ENCODE results near the gene LRCOL1.

Gene LRCOL1

GRCh38 chr12:132637811-132638210 is 27.4 kb upstream of the LRCOL1 start:
- no peak for DNase-seq (ENCODE audit: low read depth in 2 of 2, low spot score in 1 of 2)

GRCh38 chr12:132635076-132635955 is 24.9 kb upstream of the LRCOL1 start:
- DNase-seq (ENCODE audit: low read depth in 2 of 2, low spot score in 1 of 2): no peak

- no peak for DNase-seq (ENCODE audit: low read depth in 2 of 2, low spot score in 1 of 2)
These were observed 24.1 kb upstream of the LRCOL1 start for GRCh38 chr12:132634411-132634990.

- DNase-seq (ENCODE audit: low read depth in 2 of 2, low spot score in 1 of 2): no peak
These were observed 23.5 kb upstream of the LRCOL1 start for GRCh38 chr12:132633901-132634300.

- no peak for DNase-seq (ENCODE audit: low read depth in 2 of 2, low spot score in 1 of 2)
These were observed 23.0 kb upstream of the LRCOL1 start for GRCh38 chr12:132633398-132633797.

- DNase-seq (ENCODE audit: low read depth in 2 of 2, low spot score in 1 of 2): no peak
These were observed 22.3 kb upstream of the LRCOL1 start for GRCh38 chr12:132632521-132633228.

- no peak for DNase-seq (ENCODE audit: low read depth in 2 of 2, low spot score in 1 of 2)
These were observed 21.3 kb upstream of the LRCOL1 start for GRCh38 chr12:132631666-132632065.

GRCh38 chr12:132630672-132631071 is 20.3 kb upstream of the LRCOL1 start:
- no peak for DNase-seq (ENCODE audit: low read depth in 2 of 2, low spot score in 1 of 2)

- DNase-seq (ENCODE audit: low read depth in 2 of 2, low spot score in 1 of 2): no peak
These were observed 18.9 kb upstream of the LRCOL1 start for GRCh38 chr12:132629330-132629729.

GRCh38 chr12:132625731-132626430 is 15.5 kb upstream of the LRCOL1 start:
- DNase-seq (ENCODE audit: low read depth in 2 of 2, low spot score in 1 of 2): no peak

- DNase-seq (ENCODE audit: low read depth in 2 of 2, low spot score in 1 of 2): no peak
These were observed 14.7 kb upstream of the LRCOL1 start for GRCh38 chr12:132624910-132625630.

GRCh38 chr12:132624186-132624855 is 13.9 kb upstream of the LRCOL1 start:
- DNase-seq (ENCODE audit: low read depth in 2 of 2, low spot score in 1 of 2): no peak

- DNase-seq (ENCODE audit: low read depth in 2 of 2, low spot score in 1 of 2): no peak
These were observed 12.9 kb upstream of the LRCOL1 start for GRCh38 chr12:132623072-132623869.

- DNase-seq (ENCODE audit: low read depth in 2 of 2, low spot score in 1 of 2): no peak
These were observed 12.2 kb upstream of the LRCOL1 start for GRCh38 chr12:132622437-132623071.

GRCh38 chr12:132621657-132622435 is 11.5 kb upstream of the LRCOL1 start:
- no peak for DNase-seq (ENCODE audit: low read depth in 2 of 2, low spot score in 1 of 2)

- no peak for DNase-seq (ENCODE audit: low read depth in 2 of 2, low spot score in 1 of 2)
These were observed 10.7 kb upstream of the LRCOL1 start for GRCh38 chr12:132620899-132621656.

GRCh38 chr12:132620113-132620898 is 9.9 kb upstream of the LRCOL1 start:
- DNase-seq (ENCODE audit: low read depth in 2 of 2, low spot score in 1 of 2): no peak
